Central memory CD4-positive, alpha-beta T cell (primary cell): ENCODE measurements around the gene LONRF2.
"Not testable (repeated sequence)": the region's sequence is repeated elsewhere in the genome, so short reads cannot be mapped to it uniquely, and the experiment has no call there.

Source experiments
- DNase-seq: peaks from one replicate; pipeline ENCODE4 v3.0.0; 2022
- total RNA-seq, 3 experiments: gene quantifications; one replicate each; lab custom pipeline; 2026; lab: John Stamatoyannopoulos, UW

The LONRF2 gene
- 0 to 2.3 (median 0.35) reads per million in 3 experiments for total RNA-seq

GRCh38 chr2:100321866-100322820, at the start of gene LONRF2:
LONRF2 (minus strand) TSS chr2:100322501; CDS start chr2:100322093, 408 bp downstream.
- no peak for DNase-seq

GRCh38 chr2:100367163-100367562, 44.9 kb upstream of the LONRF2 start:
- DNase-seq, result no peak

- DNase-seq, result no peak
These were observed 43.1 kb upstream of the LONRF2 start for GRCh38 chr2:100365434-100365833.

GRCh38 chr2:100362269-100362668, 40.0 kb upstream of the LONRF2 start:
- not testable (repeated sequence) for DNase-seq

GRCh38 chr2:100359576-100359975, 37.3 kb upstream of the LONRF2 start:
- no peak for DNase-seq

GRCh38 chr2:100358554-100358953, 36.3 kb upstream of the LONRF2 start:
- DNase-seq, result no peak

- DNase-seq, result no peak
These were observed 30.2 kb upstream of the LONRF2 start for GRCh38 chr2:100352521-100352920.

GRCh38 chr2:100350661-100351185, 28.4 kb upstream of the LONRF2 start:
- no peak for DNase-seq

- not testable (repeated sequence) for DNase-seq
These were observed 22.8 kb upstream of the LONRF2 start for GRCh38 chr2:100345144-100345543.

- no peak for DNase-seq
These were observed 22.1 kb upstream of the LONRF2 start for GRCh38 chr2:100344433-100344832.

- DNase-seq, result not testable (repeated sequence)
These were observed 20.2 kb upstream of the LONRF2 start for GRCh38 chr2:100342466-100342865.

GRCh38 chr2:100339823-100340222, 17.5 kb upstream of the LONRF2 start:
- no peak for DNase-seq

GRCh38 chr2:100334929-100335328, 12.6 kb upstream of the LONRF2 start:
- no peak for DNase-seq

- DNase-seq, result no peak
These were observed 5.4 kb upstream of the LONRF2 start for GRCh38 chr2:100327742-100328141.

GRCh38 chr2:100321179-100321865, 979 bp downstream of the LONRF2 start:
- DNase-seq, result no peak

- no peak for DNase-seq
These were observed 1.6 kb downstream of the LONRF2 start for GRCh38 chr2:100320547-100321178.

- DNase-seq, result no peak
These were observed 4.7 kb downstream of the LONRF2 start for GRCh38 chr2:100317634-100318033.

- DNase-seq, result no peak
These were observed 12.2 kb downstream of the LONRF2 start for GRCh38 chr2:100309973-100310719.

- DNase-seq, result no peak
These were observed 13.0 kb downstream of the LONRF2 start for GRCh38 chr2:100309311-100309710.

- no peak for DNase-seq
These were observed 18.6 kb downstream of the LONRF2 start for GRCh38 chr2:100303744-100304143.

GRCh38 chr2:100302585-100302892, 19.8 kb downstream of the LONRF2 start:
- no peak for DNase-seq

GRCh38 chr2:100301881-100302584, 20.3 kb downstream of the LONRF2 start:
- no peak for DNase-seq
